ENCODE results near the gene BBOX1.

- TF ChIP-seq CTCF (IDR thresholded peaks at IDR 0.05), result no peak
- TF ChIP-seq POLR2A (IDR thresholded peaks at IDR 0.05), result no peak
Observed at GRCh38 chr11:27097551-27097950, 56.9 kb downstream of the BBOX1 start.
